Head of caudate nucleus (tissue), 42 donors: ENCODE results near the gene ACOD1.
"Not testable (repeated sequence)": the region's sequence is repeated elsewhere in the genome, so short reads cannot be mapped to it uniquely, and the experiment has no call there.

Source experiments
- DNase-seq, 42 donors: peaks; one replicate each; pipeline versions ENCODE4 v3.0.0 to v3.0.0-alpha.2; 2020 to 2021; ENCODE audit warnings: mixed read lengths in 7 of 42
- intact Hi-C: fragments of 100-400 bp; cut with DNase I; formaldehyde crosslinking; loops from one replicate; pipeline ENCODE4 v1.15.0; 2022

Gene ACOD1

DNA sequence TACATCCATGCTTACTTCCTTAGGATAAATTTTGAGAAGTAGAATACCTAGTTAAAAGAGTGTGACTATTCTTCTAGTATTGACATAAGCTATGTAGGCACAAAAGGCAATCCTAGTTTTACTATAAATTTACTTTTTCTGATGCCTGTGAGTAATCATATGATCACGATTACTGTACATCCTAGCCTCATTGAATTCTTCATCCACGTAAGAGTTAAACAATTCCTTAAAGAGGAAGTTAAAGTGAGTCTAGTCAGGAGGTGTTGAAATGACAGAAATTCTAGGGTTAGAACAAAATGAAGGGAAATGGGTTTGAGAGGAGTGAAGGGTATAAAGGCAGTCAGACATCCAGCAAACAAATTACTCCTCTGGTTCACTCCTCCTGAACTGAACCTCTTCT lies at the start of gene ACOD1:
TSS of gene ACOD1 (plus strand) at position 363 of the 400 bp plus-strand sequence. CDS start 48 bp downstream, outside the sequence.
- intact Hi-C loops = no loop called here
- no peak for DNase-seq

DNA sequence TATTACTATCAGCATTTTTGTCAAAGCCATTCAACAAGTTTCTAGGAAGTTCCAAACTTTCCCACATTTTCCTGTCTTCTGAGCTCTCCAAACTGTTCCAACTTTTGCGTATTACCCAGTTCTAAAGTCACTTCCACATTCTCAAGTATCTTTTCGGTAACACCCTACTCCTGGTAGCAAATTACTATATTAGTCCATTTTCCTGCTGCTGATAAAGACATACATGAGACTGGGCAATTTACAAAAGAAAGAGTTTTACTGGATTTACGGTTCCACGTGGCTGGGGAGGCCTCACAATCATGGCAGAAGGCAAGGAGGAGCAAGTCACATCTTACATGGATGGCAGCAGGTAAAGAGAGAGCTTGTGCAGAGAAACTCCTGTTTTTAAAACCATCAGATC lies 49.2 kb upstream of the ACOD1 start:
- DNase-seq, intact Hi-C loops: not testable (repeated sequence)

DNA sequence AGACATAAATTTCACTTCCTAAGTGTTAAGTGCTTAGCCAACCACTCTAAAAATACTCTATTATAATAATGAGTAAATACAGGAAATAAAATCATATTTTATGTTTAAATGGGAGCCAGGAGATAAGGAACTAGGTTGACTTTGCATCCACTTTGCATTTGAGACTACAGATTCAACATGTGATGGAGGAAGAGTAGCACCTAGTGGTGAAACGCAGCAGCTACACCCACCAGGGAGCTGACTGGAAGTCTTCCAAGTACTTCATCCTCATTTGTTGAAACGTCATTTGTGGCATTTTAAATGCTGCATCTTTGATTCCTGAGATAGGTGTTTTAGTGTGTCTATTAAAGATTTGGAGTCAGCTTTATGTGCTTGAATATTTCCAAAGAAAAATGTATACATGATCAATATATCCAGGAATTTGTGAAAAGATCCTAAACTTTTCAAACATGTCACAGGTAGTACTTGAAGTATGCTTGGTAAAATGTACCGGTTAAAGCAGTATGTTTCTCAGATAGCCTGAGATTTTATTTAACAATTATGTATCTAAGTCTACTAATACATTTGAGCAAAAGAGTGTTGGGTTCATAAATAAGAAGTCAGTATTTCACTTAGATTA lies 44.7 kb upstream of the ACOD1 start:
- intact Hi-C loops = loop anchor here (10.0 kb wide), 2 partner anchors 429 to 1029 kb away; no protein-coding TSS in a partner anchor
- DNase-seq = peak; percentile 44 to 88 (median 74)

DNA sequence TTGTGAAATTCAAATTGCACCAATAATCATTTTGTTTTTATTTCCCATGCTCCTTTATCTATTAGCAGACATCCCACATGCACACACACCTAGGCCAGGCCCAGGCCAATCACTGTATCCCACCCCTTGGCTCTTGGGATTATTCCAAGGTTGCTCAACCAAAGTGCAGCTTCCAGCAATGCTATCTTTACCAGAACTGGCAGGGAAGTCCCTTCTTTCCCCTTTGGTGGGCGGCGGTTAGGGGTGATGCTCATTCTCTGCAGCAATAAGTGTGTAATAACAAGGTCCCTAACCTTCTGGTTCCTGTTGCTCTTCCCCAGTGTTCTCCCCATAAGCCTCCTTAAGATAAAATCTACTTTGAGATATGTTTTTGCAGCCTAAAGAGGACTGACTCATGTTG lies 43.8 kb upstream of the ACOD1 start:
- intact Hi-C loops = loop anchor here (10.0 kb wide), 2 partner anchors 430 to 1030 kb away; no protein-coding TSS in a partner anchor
- no peak for DNase-seq

DNA sequence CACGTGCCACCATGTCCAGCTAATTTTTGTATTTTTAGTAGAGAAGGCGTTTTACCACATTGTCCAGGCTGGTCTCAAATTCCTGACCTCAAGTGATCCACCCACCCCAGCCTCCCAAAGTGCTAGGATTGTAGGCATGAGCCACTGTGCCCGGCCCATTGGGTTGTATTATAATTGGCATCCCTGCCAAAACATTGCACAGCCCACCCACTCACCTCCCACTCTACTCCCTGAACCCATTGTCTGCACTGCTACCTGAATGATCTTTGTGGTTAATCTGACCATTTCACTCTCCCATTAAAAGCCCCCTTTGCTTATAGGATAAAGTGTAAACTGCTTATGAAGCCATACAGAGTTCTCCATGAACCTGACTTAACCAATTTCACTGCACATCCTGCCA lies 35.8 kb upstream of the ACOD1 start:
- DNase-seq = no peak
- intact Hi-C loops = no loop called here

DNA sequence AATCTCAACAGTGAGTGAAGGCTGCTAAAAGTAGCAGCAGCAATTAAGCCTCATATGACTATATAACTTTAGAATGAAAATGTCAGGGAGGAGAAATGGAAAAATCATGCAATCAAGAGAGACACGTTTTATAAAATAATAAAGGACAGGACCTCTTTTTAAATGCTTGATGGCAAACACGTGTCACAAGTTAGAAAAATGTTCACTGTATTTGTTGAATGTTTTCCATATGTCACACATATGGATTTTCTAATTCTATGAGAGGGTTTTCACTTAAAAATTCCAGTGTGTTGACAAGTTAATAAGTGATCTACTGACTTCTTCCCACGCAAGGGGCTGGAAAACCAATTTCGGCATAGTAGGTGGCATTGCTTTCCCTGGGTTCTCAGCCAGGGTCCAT lies 34.4 kb upstream of the ACOD1 start:
- intact Hi-C loops = no loop called here
- DNase-seq = no peak

DNA sequence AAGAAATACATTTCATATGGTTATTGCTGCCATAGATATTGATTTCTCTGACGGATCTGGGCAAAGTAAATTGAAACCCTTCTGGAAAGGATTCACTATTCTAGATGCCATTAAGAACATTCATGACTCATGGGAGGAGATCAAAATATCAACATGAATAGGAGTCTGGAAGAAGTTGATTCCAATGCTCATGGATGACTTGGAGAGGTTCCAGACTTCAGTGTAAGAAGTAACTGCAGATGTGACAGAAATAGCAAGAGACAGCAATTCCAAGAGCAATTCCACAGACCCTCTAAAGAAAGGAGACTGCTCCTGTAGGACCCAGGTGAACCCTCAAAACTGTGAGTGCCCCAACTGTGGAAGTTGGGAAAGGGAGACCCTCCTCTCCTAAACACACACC lies 31.2 kb upstream of the ACOD1 start:
- no peak for DNase-seq
- intact Hi-C loops = no loop called here

DNA sequence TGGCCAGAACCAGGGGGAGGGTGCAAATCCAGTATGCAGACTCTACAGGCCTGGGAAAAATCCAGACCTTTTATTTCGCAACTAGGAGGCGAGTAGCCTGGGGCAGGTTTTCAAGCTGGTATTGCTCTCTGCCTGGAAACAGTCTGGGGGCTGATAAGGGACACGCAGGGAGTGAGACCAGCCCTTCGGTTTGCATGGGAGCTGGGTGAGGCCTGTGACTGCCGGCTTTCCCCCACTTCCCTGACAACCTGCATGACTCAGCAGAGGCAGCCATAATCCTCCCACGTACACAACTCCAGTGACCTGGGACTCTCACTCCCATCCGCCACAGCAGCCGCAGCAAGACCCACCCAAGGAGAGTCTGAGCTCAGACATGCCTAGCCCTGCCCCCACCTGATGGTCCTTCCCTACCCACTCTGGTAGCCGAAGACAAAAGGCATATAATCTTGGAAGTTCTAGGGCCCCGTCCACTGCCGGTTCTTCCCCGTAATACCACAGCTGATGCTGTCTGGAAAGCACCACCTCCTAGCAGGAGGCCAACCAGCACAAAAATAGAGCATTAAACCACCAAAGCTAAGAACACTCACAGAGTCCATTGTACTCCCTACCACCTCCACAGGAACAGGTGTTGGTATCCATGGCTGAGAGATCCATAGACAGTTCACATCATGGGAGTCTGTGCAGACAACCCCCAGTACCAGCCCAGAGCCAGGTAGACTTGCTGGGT lies 30.4 kb upstream of the ACOD1 start:
- intact Hi-C loops, DNase-seq: not testable (repeated sequence)

DNA sequence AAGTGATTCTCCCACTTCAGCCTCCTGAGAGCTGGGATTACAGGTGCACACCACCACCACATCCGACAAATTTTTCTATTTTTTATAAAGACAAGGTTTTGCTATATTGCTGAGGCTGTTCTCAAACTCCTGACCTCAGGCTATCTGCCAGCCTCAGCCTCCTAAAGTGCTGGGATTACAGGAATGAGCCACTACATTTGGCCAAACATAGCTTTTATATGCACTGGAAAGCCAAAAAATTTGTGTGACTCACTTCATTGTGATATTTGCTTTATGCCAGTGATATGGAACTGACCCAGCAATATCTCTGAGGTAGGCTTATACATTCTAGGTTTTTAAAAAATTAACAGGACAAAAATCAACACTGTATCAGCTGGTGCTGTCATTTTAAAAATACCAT lies 26.8 kb upstream of the ACOD1 start:
- intact Hi-C loops = no loop called here
- DNase-seq = no peak

DNA sequence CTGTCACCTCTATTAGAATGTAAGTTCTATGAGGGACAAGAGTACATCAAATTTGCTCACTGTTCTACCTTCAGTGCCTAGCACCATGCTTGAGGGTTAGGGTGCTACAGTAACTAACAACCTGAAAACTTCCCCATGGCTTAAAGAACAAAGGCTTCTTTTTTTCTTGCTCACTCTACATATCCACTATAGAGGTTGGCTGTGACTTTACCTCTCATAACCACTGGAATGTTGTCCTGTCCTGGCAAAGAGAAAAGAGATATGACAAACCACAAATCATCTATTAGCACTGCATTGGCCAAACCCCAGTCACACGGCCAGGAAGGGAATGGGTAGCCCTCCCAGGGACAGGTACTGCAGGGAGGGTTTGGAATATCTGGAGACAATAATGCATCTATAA lies 23.2 kb upstream of the ACOD1 start:
- intact Hi-C loops = no loop called here

DNA sequence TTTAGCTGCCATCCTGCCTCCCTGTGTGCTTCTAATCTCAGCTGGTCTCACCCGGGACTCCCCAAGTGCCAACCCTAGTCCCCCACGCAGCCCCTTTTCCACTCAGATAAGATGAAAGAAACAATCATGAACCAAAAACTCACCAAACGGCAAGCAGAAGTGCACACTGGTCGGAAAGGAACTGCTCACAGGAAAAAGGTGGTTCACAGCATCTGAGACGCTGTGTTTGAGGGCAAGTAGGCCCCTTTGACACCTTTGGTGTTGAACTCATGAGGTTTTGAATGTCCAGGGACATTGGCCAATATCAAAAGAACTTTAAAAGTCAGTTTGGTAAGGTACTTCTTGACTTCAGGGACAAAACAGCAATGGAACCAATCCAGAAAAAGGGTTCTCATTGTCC lies 20.4 kb upstream of the ACOD1 start:
- no peak for DNase-seq
- intact Hi-C loops = no loop called here

More for the DNA sequence above, 23.2 kb upstream of the ACOD1 start:
- no peak for DNase-seq

DNA sequence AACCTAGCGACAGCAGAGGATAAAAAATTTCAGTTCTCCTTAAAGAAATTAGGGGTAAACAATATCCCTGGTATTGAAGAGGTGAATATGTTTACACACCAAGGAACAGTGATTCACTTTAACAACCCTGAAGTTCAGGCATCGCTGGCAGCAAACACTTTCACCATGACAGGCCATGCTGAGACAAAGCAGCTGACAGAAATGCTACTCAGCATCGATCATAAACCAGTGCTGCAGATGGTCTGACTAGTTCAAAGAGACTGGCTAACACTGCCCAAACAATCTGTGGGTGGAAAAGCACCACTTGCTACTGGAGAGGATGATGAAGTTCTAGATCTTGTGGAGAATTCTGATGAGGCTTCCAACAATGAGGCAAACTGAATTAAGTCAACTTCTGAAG lies 19.9 kb upstream of the ACOD1 start:
- DNase-seq = no peak

DNA sequence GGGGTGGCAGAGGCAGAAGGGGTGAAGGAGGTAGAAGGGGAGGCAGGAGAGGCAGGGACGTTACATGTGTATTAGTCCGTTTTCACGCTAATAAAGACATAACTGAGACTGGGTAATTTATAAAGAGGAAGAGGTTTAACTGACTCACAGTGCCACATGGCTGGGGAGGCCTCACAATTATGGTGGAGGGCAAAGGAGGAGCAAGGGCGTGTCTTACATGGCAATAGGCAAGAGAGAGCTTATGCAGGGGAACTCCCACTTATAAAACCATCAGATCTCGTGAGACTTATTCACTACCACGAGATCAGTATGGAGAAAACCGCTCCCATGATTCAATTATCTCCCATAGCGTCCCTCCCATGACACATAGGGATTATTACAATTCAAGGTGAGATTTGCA lies 19.0 kb upstream of the ACOD1 start:
- no peak for DNase-seq
- intact Hi-C loops = no loop called here

More for the DNA sequence above, 19.9 kb upstream of the ACOD1 start:
- intact Hi-C loops = no loop called here

DNA sequence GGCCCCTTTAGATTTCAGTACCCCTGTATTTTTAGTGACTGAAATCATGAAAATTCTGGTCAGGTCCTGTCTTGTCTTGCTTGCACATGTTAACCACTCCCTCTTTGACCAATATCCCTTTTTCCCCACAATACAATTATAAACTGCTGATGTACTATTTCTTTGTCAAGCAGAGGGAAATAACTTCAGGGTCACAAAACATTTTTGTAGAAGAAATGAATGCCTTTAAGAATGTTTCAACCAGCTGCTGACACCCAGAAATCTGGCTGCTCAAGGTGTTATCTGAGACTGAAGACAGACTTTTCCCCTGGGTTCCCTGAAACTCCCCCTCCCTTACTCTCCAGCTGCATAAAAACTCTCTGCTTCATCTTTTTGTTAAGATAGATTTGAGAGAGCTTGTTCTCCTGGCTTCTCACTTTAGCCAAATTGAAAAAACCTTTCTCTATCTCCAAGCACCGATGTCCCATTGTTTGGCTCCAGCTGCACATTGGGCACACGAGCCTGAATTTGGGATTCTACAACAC lies 18.4 kb upstream of the ACOD1 start:
- intact Hi-C loops = no loop called here
- DNase-seq = no peak

DNA sequence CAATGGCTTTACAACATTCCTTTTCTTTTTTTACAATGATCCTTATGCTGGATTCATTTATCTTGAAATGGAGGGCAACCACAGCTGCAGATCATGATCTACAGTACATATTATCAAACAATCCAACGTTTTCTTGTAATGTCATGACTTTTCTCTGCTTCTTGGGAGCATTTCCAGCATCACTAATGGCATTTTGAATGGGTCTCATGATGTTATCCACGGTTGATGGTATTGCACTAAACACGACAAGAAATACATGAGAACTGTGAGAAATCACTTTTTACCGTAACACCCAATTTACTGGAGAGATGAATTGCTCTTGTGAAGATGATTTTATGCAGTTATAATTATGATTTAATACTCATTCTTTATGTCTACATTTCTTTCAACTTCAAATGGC lies 16.2 kb upstream of the ACOD1 start:
- intact Hi-C loops = no loop called here

DNA sequence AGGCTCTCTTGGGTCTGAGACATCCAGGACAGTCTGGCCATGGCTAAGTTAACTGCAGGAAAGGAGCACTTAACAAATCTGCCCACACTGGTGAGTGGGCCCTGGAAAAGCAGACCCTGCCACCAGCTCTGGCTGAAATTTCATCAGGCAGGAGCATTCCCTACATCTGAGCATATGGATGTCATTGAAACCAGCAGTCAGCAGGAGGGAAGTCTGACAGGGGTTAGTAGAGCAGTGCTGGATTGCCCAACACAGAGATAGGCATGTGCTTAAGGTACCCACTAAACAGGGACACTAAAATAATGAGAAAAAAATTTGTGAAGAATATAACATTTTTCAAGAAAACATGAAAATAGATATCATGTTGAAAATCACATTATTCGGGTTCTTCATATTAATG lies 13.6 kb upstream of the ACOD1 start:
- intact Hi-C loops = no loop called here
- no peak for DNase-seq

More for the DNA sequence above, 16.2 kb upstream of the ACOD1 start:
- DNase-seq = no peak

DNA sequence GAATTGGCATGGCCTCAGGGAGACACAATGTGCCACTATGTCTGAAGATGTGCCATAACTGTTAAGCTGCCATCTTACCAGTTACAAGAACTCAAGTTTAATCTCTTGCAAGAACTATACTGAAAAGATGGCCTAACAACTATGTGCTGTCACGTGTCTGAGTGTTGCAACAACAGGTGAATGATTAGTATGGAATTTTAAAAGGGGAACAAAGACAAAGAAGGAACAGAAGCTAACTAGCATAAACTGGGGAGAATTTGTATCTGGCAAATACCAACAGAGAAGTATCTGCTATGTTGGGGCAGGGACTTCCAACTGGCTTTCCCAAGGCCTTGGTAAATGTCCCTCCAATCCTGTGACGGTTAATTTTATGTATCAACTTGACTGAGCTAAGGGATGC lies 11.5 kb upstream of the ACOD1 start:
- intact Hi-C loops = no loop called here
- DNase-seq = no peak

DNA sequence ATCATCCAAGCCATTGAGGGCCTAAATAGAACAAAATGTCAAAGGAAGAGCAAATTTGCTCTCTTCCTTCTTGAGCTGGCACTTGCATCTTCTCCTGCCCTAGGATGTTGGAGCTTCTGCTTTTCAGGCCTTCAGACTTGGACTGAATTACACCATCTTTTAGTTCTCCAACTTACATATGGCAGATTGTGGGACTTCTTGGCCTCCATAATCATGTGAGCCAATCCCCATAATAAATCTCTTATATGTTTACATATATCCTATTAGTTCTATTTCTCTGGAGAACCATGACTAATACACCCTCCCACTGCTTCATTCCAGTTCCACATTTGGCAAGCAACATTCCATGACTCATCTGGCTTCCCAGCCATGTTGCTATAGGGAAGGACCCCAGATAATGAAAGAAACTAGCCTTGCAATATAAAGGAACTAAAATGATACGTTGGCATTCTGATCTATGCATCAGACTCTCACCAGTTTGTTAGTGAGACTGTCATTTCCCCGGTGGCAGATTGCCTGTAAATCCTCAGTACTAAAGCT lies 11.0 kb upstream of the ACOD1 start:
- intact Hi-C loops = no loop called here
- DNase-seq = peak in 1 of 42 donors; percentile 8

DNA sequence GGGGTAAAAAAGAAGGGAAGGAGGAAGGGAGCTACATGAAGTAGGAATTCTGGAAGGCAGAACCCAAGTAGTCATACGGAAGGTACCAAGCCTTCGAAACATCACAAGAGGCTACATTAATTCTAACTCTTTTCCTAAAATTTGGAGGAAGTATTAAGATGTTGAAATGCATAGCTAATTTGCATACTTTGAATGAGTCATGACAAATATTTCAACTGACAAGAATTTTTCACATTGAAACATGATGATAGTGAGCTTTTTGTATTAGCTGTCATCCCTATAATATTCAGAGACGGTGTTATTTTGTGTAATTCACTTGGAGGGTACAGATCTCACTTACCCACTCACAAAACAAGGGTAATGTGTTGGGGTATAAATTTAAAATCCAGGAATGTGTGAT lies 9.1 kb upstream of the ACOD1 start:
- intact Hi-C loops = no loop called here
- DNase-seq = no peak

DNA sequence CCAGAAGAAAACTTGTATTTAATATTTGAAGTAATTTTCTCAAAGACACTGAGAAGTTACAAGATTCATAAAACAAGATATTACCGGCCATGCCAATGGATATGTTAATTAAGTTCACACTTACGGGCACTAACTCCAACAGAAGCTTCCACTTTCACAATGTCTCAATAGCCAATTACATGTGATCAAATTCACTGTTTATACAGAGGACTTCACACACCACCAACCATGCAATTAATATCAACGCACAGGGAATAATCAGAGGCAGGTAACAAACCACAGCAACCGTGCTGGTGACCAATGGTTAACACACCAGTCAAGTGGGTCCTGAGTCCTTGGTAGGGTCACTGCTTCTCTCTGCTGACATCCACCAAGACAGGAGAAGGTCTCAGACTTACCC lies 5.9 kb upstream of the ACOD1 start:
- intact Hi-C loops = no loop called here
- no peak for DNase-seq
